ENCODE measurements around the gene SYP.
"Not testable (repeated sequence)": the region's sequence is repeated elsewhere in the genome, so short reads cannot be mapped to it uniquely, and the experiment has no call there.

The SYP gene

DNA sequence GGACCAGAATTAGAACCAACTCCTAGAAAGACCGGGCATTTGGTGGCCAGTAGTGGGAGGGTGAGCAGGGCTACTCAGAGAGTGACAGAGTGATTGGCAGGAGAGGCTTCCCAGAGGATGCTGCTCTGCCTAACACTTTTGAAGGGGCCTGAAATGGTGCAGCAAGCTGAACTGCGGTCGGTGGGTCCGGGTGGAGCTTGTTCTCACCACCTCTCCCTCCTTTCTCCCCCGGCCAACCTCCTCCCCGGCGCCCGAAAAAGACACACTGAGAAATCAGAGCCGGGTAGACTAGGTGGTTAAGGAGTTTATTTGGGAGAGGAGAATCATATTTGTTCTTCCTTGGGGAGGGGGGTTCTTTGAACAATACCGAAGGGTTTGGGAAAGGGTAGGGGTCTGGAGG is 12.5 kb downstream of the SYP start:
- no peak for DNase-seq

DNA sequence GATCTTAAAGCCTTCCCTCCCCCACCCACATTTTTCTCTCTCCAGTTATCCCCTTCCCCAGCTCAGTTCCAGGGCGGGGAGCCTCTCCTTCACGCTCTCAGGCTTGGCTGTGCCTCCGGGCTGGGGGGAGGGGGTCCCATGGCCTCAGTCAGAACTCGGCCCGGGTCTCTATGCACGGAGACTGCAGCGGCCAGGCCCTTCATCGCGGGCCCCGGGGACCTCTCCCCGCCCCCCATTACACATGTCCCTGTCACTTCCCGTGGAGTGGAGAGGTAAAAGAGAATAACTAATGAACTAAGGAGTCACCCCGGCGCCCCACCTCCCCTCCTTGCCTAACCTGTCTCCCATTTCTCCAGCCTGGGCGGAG is 13.0 kb downstream of the SYP start:
- DNase-seq = peak; percentile 26

DNA sequence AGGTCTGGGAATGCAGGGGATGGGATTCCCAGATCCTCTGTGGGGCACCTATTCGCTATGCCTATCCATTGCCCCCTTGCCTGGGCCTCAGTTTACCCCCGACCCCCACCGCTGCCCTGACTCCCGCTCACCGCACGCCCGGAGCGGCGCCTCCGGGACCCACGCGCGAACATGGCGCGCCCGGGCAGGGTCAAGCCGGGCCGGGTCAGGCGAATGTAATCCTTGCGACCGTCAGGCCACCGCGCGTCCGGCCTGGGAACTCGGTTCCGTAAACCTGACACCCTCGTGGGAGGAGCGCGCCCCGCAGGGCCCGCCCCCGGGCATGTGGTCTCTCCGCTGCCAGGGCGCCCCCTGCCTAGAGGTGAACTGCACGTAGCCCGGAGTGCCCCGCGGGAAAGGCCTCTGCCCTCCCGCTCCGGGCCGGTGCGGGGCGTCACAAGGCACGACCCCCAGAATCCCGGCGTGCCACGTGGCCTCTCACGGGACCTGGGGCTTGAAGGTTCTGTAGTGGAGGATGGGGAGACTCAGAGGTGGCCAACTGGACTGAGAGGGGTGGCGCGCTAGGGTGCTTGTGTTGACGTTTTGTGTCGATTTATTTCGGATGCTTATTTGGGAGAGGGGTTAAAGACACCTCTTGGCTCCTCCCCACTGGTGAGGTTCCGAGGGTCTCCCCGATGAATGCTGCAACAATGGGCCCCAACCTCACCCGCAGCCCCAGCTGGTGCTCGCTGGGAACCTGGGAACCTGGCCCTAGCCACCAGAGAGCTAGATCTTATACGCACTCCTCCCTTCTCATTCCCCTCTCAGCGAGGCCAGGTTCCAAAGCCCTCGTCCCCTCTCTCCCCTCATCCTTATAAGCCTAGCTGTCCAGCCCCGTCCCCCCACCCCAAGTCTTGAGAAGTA is 13.6 kb downstream of the SYP start, which contains the start of gene PRICKLE3:
PRICKLE3 (minus strand) TSS at position 249 of the 903 bp plus-strand sequence; CDS start at position 173, 76 bp downstream.
- DNase-seq = peak; percentile 73

DNA sequence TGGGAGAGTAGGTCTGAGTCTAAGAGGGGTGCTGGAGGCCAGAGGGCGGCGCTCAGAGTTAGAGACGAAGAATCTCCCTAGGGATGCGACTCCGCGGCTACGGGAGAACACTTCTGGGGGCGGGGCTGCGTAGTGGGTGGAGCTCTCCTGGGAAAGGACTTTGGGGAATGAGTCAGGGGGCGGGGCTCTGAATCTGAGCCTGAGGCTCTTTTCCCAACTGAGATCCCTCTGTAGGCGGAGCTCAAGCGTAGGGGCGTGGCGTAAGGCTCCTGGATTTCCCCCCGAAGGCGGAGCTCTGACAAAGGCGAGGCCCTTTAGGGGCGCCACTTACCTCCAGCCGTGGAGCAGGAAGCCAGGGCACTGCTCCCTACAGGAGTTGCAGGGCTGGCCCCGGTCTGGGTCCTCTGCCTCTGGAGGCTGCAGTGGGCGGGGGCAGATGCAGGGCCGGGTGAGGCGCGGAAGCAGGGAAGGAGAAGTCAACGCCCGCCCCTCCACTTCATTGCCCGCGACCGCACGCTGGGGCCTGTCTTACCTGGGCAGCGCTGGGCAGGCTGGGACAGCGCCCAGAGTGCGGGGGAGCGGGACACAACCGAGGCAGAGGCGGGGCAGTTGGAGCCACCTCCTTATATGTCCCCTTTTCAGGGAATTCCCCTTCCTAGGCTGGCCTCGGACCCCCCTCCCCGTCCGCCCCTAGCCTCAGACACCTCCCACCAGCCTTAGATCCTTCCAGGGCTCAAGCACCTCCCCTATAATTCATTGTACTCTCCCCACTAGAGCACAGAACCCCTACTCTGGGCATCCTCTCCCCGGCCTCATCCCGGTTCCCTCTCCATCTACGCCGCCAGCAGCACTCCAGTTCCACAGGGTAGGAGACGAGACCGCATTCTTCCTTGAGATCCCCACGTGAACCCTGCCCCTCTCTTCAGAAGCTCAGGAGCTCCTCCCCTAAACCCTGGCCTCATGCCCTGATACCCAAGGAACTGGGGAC is 15.4 kb downstream of the SYP start:
- DNase-seq = peak; percentile 93

DNA sequence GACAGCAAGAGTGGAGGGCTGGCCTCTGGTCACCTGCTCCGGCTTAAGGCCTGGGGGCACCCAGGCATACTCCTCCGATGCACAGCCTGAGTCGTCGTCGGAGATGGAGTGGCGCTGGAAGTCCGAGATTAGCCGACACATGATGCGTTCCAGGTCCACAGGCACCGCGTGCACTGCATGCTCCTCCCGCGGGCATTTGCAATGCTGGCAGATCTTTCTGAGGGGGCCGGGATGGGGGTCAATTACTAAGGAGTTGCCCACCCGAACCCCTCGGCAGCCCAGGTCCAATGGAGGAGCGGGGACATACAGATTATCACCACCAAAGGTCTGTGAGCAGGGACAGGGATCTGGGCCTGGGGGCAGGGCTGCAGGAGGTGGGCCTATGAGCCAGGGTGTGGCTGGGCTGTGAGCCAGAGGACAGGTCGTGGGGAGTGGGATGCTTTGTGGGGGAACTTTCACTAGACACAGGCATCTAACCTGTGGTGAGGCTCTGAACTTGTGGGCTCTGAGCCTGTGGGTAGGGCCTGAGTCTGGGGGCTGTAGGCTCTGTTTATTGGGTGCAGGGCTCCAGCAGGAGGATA is 16.2 kb downstream of the SYP start:
- no peak for DNase-seq

DNA sequence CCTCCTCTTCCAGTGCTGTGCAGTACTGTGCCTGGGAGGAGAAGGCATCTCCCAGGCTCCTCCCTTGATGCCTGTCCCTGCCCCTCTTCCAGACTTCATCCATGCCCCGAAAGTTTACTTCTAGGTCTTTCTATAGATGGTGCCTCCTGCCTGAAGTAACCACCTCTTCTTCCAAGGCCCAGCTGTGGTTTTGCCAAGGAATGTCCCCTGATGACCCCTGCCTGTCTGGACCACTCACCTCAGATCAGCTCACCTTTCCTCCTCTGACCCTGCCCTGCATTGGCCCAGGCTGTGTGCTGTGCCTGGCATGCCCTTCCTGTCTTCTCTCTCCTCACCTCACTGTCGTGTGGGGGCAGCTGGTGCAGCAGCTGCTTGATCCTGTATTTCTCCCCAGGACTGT is 20.6 kb downstream of the SYP start:
- no peak for DNase-seq

DNA sequence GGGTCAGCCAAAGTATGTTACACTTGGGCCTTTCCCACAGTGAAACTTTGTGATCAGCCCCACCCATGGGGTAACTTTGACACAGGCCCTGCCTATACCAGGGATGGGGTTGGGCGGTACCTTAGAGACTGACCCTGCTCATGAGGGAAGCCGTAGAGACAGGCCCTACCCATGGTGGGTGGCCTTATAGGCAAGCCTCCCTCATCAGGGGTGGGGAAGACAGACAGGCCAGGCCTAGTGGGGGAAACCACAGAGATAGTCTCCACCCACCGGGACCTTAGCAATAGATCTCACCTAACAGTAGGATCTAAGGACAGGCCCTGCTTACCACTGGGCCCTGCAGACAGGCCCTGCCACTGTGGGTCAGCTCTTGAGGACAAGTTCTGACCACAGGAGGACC is 21.5 kb downstream of the SYP start:
- DNase-seq = no peak

DNA sequence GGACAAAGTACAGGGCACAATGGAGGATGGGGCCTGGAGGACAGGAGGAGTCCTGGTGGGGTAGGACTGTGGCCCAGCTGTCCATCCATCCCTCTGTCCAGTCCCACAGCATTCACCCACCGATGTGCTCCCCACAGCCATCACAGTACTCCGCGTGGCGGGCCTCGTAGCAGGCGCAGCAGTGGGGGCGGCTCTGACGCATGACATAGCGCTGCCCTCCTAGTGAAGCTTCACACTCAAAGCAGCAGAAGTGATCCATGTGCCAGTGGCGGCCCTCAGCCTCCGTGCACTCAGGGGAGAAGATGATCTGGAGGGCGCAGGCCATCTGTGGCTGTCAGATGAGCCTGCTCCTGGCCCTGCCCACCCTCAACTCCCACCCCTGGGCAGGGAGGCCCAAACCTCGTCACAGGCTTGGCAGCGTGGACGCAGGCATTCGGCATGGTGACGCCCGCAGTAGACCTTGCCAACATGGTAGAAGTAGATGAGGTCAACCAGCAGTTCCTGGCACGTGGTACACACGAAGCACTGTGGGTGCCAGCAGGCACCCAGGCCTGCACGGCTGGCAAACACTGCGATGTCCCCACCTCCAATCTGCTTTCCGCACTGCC is 22.0 kb downstream of the SYP start:
- DNase-seq = no peak

DNA sequence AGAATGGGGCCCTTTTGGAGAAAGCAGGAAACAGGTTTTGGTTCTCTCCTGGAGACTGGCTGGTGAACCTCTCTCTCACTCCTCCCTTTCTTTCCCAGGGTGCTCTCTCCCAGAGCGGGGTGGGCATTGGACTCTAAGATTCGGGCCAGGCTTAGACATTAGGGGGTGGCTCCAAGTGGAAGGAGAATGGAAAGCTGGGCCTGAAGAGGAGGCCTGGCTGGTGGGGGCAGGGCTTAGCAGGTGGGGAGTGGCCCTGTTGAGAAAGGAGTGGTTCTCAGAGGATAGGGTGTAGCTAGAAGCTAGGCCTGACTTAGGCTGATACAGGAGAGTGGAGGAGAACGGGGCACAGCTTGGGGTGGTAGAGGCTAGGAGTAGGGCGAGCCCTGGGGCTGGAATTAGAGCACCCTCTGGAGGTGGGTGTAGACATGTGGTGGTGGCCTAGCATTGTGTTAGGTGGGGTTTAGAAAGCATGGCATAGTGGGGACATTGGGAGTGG is 22.6 kb downstream of the SYP start:
- DNase-seq = no peak

DNA sequence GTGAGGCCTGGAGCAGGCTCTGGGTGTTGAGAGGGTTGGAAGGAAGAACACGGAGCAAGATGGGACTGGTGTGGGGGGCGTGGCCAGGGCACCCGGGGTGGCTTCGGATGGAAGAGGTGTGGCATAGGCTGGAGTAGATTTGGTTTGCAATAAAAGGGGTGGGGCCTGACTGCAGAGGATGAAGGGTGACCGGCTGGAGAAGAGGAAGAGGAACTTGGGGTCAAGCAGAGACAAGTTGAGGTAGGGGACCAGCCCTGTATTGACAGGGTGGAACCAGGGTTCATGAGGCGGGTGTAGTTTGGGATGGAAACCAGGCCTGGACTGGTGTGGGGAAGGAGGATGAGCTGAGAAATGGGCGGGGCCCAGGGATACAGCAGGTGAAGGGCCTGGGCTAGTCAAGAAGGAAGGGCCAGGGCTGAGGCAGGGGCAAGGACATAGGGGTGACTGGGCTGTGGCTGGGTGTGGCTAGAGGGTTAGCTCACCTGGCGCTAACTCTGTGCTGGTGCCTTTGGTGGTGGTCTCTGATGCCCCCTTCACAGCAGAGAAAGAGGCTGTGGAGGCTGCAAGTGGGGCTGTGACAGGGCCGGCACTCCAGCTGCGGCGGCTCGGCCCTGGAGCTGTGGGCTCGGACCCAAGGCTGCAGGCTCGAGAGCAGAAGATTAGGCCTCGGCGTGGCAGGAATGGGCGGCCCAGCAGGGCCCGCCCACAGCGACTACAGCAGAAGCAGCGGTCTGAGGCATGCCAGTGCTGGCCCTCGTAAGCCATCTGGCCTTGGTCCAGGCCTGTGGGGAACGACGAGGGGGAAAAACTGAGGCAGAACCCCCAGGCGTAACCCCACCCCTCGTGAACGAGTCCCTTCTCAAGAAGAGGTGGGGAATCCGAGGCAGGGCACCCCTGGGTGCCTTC is 23.3 kb downstream of the SYP start:
- DNase-seq = no peak

DNA sequence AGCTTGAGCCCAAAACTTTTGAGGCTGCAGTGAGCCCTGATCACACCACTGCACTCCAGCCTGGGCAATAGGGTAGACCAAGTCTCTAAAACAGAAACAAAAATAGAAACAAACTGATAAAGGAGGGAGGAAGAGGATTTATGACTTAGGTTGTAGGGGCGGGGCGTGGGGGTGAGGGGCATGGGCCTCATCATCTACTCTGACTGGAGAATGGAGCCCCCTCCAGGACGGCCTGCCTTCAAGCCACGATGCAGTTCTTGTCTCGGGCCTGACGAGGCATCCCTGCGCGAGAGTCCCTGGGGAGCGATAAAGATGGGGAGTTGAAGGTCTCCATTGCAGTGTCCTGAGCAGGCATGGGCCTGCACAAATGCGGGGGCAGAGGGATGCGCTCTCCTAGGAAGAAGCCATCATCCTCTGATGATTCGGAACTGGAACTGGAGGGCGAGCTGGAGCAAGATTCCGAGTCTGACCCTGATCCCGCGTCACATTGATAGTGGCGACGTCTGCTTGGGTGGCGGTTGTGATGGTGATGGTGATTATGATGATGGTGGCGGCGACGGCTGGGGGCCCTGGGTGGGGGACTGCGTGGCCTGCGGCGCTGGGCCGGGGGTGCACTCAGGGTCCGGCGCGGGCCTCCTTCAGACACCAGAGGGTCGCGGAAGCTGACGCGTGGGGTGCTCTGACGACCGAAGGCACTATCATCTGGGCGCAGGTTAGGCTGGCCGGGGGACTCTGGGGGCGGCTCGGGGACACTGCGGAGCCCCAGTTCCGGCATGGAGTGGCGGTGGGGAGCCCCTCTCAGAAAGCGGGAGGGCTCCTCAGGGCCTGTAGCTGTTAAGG is 24.3 kb downstream of the SYP start:
- no peak for DNase-seq

DNA sequence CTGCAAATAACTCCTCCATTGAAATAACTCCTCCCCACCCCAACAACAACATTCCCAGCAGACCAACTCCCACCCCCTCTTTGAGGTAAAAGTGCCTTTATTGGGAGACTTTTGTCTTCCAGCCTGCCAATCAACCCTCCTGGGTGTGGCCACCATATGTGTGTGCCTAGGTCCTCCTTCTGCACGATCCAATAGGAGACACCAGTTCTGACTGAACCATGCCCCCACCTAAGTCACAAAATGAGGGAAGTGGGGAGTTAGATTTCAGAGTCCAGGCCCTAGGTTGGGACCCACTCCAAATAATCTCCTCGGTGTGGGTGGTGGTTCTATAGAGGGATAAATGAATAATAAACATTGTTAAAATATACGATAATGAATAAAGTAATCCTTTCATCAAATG is 25.3 kb downstream of the SYP start:
- DNase-seq = no peak

DNA sequence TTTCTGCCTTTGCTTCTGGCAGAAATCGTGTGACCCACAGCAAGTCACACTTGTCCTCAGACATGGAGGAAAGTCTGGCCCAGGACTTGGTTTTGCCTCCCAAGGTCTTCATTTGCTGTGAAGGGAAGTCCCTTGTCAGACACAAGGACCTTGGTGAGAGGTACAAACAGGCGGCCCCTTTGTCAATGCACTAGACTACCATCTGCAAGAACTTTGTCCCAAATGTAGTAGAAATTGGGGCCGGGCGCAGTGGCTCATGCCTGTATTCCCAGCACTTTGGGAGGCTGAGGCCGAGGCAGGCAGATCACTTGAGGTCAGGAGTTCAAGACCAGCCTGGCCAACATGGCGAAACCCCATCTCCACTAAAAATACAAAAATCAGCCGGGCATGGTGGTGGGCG is 26.4 kb downstream of the SYP start:
- DNase-seq = not testable (repeated sequence)

DNA sequence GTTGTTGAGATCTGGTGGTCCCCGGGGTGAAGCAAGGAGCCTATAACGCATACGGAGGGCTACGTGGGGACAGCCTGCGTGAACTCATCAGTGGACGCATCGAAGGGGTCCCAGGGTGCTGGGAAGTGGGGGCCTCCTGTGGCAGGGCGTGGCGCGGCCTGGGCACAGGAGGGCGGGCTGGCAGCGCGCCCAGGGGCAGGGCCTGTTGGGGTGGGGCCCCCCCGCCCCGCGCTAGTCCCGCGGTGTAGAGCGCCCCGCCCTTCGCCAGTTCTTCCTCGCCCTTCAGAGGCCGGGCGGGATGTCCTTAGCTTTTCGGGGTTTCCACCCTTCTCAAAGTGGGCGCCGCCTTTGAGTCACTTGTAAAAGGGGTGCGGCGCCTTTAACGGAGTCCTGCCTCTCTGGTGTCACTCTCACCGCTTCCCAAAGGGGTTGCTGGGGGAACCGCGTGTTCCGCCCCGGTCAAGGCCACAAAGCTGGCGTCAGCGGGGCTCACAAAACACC is 27.7 kb downstream of the SYP start:
- DNase-seq = peak; percentile 40

DNA sequence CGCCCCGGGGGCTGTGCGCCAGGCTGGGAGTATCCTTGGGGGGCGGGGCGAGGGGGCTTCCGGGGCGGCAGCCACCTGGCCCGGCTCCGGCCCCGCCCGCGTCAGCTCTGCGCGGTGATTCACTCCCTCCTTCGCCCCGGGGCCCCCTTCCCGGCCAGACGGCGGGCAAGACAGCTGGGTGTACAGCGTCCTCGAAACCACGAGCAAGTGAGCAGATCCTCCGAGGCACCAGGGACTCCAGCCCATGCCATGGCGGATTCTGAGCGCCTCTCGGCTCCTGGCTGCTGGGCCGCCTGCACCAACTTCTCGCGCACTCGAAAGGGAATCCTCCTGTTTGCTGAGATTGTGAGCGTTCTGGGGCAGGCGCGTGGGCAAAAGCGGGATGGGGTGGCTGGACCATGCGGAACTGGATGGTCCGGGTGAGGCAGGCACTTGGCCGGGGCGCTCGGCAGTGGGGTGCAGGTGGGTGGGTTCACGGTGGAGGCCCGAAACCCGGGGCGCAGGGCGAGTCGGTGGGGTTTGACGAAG is 28.2 kb downstream of the SYP start, which contains the start of gene PLP2:
PLP2 (plus strand) TSS at position 147 of the 528 bp plus-strand sequence; CDS start at position 250, 103 bp downstream.
- peak; percentile 45 for DNase-seq

DNA sequence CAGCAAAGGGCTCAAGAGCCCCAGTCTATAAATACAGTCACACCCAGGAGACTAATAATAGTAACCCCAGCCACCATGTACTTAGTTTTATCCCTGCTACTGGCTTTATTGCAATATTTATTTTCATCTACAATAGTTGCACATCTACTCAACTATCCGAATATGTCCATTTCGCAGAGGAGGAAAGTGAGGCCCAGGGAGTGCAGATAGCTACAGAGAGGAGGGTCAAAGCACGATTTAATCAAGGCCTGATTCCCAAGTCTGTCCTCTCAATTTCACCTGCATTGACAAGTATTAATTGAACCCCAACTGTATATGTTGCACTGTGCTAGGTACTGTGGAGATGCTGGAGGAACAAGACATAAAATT is 32.3 kb downstream of the SYP start:
- DNase-seq = no peak

DNA sequence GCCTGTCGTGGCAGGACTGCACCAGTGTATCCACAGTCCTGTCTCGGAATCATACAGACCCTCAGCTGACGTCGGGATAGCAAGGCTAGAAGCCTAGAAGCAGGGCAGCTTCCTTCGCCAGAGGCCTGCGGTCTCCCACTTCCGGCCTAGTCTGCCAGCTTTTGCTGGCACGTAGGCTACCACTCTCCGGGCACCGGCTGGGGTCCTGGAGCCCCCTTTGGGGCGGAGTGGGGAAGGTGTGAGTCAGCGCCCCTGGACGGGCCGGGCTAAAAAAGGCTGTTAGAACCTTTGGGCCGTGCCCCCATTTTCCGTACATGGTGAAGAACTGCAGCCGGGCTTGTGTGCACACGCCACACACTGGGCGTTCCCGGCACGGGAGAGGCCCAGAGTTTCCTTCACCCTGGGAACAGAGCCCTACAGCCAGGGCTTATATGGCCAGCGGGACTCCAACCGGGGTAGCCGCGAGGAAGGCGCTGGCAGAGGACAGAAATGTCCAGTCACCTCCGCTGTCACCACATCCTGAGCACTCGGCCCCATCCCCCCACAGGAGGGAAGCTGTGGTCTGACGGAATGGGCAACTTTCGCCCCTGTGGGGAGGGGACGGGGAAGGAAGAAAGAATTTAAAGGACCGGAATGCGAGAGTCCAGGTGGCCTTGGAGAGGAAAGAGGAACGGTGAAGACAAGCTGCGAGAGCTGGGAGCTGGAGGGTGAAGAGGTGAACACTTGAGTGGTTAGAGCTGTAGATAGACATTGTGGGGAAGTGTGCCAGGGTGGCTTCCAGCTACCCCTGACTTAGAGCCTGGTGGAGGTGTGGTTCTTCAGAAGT is 32.9 kb downstream of the SYP start:
- DNase-seq = peak; percentile 63

DNA sequence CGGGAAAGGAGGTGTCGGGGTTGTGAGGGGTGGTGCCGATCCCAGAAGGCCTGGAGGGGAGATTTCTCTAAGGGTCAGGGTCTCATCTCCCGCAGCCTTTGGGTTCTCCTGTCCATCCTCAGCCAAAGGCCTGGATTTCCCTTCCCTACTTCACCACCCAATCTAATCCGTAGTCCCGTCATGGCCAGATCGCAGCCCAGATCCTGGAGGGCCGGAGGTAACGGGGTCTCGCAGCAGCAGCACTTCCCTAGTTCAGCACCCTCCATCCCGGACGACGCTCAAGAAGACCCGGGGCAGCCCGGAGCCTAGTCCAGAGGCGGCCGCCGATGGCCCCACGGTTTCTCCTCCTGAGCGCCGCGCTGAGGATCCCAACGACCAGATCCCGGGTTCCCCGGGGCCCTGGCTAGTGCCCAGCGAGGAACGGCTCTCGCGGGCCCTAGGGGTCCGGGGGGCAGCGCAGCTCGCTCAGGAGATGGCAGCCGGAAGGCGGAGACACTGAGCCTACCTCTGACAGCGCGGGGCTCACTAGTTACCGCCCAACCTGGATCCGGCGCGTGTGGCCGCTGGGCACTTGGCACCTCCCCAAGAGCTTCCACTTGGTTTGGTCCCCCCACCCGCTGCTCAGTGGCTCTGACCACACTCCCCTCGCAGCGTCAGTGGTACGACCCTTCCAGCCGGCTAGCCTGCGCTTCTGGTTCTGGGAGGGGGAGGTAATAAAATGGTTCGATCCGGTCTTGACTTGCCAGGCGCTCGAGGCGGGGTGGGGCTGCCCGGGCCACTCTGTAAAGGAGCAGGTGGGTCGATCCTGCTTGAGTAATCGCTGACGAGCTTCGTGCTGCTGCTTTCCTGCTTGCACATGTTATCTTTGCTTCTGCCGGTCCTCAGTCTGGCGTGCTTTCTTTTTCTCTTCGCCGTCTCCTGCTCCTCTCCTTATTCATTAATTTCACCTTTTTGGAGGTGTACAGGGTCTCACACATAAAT is 33.8 kb downstream of the SYP start:
- DNase-seq = peak; percentile 90

Data from eye (tissue), 1 donor.